Astrocyte (in vitro differentiated cells and primary cell): ENCODE data around the gene CTSE. TPM values are rescaled to one million over a fixed set of nuclear protein-coding genes. Genes with fewer than 3 reads are reported as not detected.

ENCODE experiments used
- DNase-seq: peaks from one replicate; pipeline ENCODE4 v3.0.0-alpha.2; 2010; ENCODE audit warnings: low read depth
- FAIRE-seq: peaks from 2 replicates; lab custom pipeline; 2011; peaks lifted over from hg19 to GRCh38; lab: Jason Lieb, UNC
- H2AFZ ChIP-seq: 2 replicates; pipeline ENCODE4 v1.6.0; 2012; ENCODE audit warnings: low read depth, low read length, inconsistent platforms
- H3K27ac ChIP-seq: 2 replicates; pipeline ENCODE4 v1.5.1; 2011; ENCODE audit warnings: low read depth, low read length, inconsistent platforms
- H3K27me3 ChIP-seq: 2 replicates; pipeline ENCODE4 v1.6.0; 2011; ENCODE audit warnings: low read length, inconsistent platforms; ENCODE audit not compliant: insufficient read depth
- H3K36me3 ChIP-seq: 2 replicates; pipeline ENCODE4 v1.5.1; 2011; ENCODE audit warnings: low read length, inconsistent platforms; ENCODE audit not compliant: insufficient read depth
- H3K4me1 ChIP-seq: 2 replicates; pipeline ENCODE4 v1.5.1; 2011; ENCODE audit warnings: low read length, inconsistent platforms; ENCODE audit not compliant: insufficient read depth
- H3K4me2 ChIP-seq: 2 replicates; pipeline ENCODE4 v1.6.0; 2012; ENCODE audit warnings: low read length, inconsistent platforms
- H3K4me3 ChIP-seq: 2 replicates; pipeline ENCODE4 v1.5.1; 2011; ENCODE audit warnings: low read depth, mild to moderate bottlenecking, low read length, inconsistent platforms; ENCODE audit not compliant: insufficient read depth
- H3K79me2 ChIP-seq: 2 replicates; pipeline ENCODE4 v1.6.0; 2012; ENCODE audit warnings: mild to moderate bottlenecking, low read length, inconsistent platforms; ENCODE audit not compliant: insufficient read depth
- H3K9ac ChIP-seq: 2 replicates; pipeline ENCODE4 v1.6.0; 2012; ENCODE audit warnings: mild to moderate bottlenecking, low read length, inconsistent platforms
- H3K9me3 ChIP-seq: 2 replicates; pipeline ENCODE4 v1.5.1; 2012; ENCODE audit warnings: low read depth, mild to moderate bottlenecking, low read length, inconsistent platforms; ENCODE audit not compliant: insufficient read depth
- H4K20me1 ChIP-seq: 2 replicates; pipeline ENCODE4 v1.6.0; 2012; ENCODE audit warnings: low read length, inconsistent platforms; ENCODE audit not compliant: insufficient read depth
- H3K27ac Mint-ChIP-seq: one replicate; pipeline ENCODE4 v1.8.0; 2021; ENCODE audit warnings: mild to moderate bottlenecking, mixed read lengths; ENCODE audit not compliant: unreplicated experiment
- H3K27me3 Mint-ChIP-seq: one replicate; pipeline ENCODE4 v1.8.0; 2021; ENCODE audit warnings: low read depth, mixed read lengths; ENCODE audit not compliant: unreplicated experiment
- H3K36me3 Mint-ChIP-seq: one replicate; pipeline ENCODE4 v1.8.0; 2021; ENCODE audit warnings: low read depth, mixed read lengths; ENCODE audit not compliant: unreplicated experiment
- H3K4me1 Mint-ChIP-seq: one replicate; pipeline ENCODE4 v1.8.0; 2021; ENCODE audit warnings: low read depth, mixed read lengths; ENCODE audit not compliant: unreplicated experiment
- H3K4me3 Mint-ChIP-seq: one replicate; pipeline ENCODE4 v1.8.0; 2021; ENCODE audit warnings: mild to moderate bottlenecking, moderate library complexity, mixed read lengths; ENCODE audit not compliant: unreplicated experiment
- H3K9me3 Mint-ChIP-seq: one replicate; pipeline ENCODE4 v1.8.0; 2021; ENCODE audit warnings: mild to moderate bottlenecking, mixed read lengths; ENCODE audit not compliant: unreplicated experiment
- EZH2 ChIP-seq: IDR thresholded peaks from 2 replicates; pipeline ENCODE4 v1.6.1; 2012; ENCODE audit warnings: mild to moderate bottlenecking, low read length, inconsistent platforms; ENCODE audit not compliant: insufficient read depth
- total RNA-seq: library from RNA; stranded (reverse); gene quantifications from 2 replicates; pipeline ENCODE4 v1.2.1, GENCODE V29; 2021
- TF ChIP-seq, protein P1 (sequence below): IDR thresholded peaks from 2 replicates; pipeline ENCODE4 v1.5.1; 2011; ENCODE audit warnings: low read depth, mild to moderate bottlenecking, inconsistent platforms, low read length, moderate library complexity; ENCODE audit not compliant: insufficient read depth

The CTSE gene
- total RNA-seq, 1 donor from 2014 or later, result not detected

DNA sequence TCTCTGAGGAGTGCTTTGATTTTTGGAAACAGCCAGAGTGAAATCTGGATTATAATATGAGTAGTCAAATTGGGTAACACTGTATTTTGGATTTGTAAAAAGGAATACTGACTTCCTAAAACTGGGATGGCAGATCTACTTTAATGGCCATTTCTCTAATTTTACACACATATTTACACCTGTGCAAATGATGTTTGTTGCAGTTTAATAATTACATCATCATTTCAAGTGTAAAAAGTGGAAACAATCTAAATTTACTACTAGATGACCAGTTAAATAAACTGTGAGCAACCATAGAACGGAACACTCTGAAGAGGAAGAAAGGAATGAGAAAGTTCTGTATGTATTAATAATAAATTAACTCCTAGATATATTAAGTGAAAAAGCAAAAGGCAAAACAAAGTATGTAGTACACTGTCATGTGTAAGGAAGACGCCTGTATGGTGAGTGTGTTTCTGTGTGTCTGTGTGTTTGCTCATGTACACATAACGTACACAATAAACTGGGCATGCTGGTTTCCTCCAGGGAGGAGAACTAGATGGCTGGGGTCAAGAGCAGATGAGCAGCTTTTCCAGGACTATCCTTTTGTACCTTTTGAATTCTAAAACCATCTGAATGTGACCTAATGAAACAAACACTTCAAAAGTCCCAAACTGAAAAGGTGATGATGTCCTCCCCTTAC lies 26.4 kb upstream of the CTSE start:
- H3K27me3 Mint-ChIP-seq, result peaks cover 9% of the 10 kb centered on the region
- H3K36me3 ChIP-seq, result no peaks in the 10 kb centered on the region
- no peak overlapping the region for H3K4me3 ChIP-seq
- no peaks in the 10 kb centered on the region for H3K4me1 ChIP-seq
- H2AFZ ChIP-seq, result no peak overlapping the region
- H3K9me3 Mint-ChIP-seq, result peaks cover 3% of the 10 kb centered on the region
- no peaks in the 10 kb centered on the region for H3K79me2 ChIP-seq
- TF ChIP-seq, protein P1, sequence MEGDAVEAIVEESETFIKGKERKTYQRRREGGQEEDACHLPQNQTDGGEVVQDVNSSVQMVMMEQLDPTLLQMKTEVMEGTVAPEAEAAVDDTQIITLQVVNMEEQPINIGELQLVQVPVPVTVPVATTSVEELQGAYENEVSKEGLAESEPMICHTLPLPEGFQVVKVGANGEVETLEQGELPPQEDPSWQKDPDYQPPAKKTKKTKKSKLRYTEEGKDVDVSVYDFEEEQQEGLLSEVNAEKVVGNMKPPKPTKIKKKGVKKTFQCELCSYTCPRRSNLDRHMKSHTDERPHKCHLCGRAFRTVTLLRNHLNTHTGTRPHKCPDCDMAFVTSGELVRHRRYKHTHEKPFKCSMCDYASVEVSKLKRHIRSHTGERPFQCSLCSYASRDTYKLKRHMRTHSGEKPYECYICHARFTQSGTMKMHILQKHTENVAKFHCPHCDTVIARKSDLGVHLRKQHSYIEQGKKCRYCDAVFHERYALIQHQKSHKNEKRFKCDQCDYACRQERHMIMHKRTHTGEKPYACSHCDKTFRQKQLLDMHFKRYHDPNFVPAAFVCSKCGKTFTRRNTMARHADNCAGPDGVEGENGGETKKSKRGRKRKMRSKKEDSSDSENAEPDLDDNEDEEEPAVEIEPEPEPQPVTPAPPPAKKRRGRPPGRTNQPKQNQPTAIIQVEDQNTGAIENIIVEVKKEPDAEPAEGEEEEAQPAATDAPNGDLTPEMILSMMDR, result no peak
- no peak for TF ChIP-seq EZH2
- FAIRE-seq (no peak), DNase-seq (no peak)
- no peak overlapping the region for H3K9ac ChIP-seq
- no peaks in the 10 kb centered on the region for H3K9me3 ChIP-seq
- H3K4me2 ChIP-seq, result no peak overlapping the region
- H3K36me3 Mint-ChIP-seq, result peaks cover 3% of the 10 kb centered on the region
- no peak overlapping the region for H3K27ac Mint-ChIP-seq
- peaks cover 8% of the 10 kb centered on the region for H3K4me1 Mint-ChIP-seq
- no peak overlapping the region for H3K4me3 Mint-ChIP-seq
- H4K20me1 ChIP-seq, result no peaks in the 10 kb centered on the region
- peaks cover 3% of the 10 kb centered on the region for H3K27me3 ChIP-seq
- H3K27ac ChIP-seq, result no peak overlapping the region

DNA sequence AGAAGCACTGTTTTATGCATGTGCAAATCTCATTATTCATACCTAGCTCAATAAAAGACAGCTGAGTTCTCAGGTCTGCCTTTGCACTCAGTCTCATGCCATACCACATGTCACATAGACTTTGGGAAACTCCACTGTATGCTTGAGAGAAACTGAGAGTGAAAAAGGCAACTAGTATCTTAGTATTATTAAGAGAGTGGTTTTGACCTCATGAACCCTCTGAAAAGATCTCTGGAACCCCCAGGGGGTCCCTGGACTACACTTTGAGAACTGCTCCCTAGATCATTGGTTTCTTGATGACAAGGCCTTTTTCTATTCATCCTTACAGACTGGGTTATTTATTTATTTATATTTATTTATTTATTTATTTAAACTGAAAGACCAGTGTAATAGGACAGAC lies 25.6 kb upstream of the CTSE start:
- Histone ChIP-seq H3K79me2 (no peaks in the 10 kb centered on the region), H4K20me1 (no peaks in the 10 kb centered on the region), H3K4me2 (no peak overlapping the region), H3K9ac (no peak overlapping the region), H3K36me3 (no peaks in the 10 kb centered on the region), H3K4me3 (no peak overlapping the region), H3K4me1 (no peaks in the 10 kb centered on the region), H3K9me3 (no peaks in the 10 kb centered on the region), H2AFZ (no peak overlapping the region), H3K27me3 (peaks cover 3% of the 10 kb centered on the region), H3K27ac (no peak overlapping the region)
- Mint-ChIP-seq H3K9me3 (peaks cover 3% of the 10 kb centered on the region), H3K36me3 (peaks cover 3% of the 10 kb centered on the region), H3K4me3 (no peak overlapping the region), H3K27me3 (peaks cover 9% of the 10 kb centered on the region), H3K27ac (no peak overlapping the region), H3K4me1 (peaks cover 8% of the 10 kb centered on the region)
- no peak for TF ChIP-seq EZH2
- TF ChIP-seq, protein P1, result no peak
- DNase-seq (no peak), FAIRE-seq (no peak)

DNA sequence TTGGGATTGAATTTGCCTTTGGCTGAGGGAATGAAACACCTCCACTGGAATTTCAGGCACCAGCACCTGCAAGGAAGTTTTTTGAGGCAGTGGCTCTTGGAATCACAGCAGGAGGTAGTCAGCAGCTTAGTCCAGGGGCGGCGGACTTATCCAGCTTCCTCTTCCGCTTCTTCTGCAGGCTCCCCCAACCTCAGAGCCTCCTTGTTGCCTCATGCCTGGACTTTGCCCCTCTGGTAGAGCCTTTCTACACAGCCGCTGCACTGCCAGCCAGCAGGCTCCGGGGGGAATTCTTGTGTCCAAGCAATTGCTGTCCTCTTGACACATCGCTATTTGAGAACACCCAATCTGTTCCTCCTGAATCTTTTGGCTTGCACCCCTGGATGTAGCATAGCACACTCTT lies 24.9 kb upstream of the CTSE start:
- no peaks in the 10 kb centered on the region for H3K4me1 ChIP-seq
- DNase-seq, result no peak
- peaks cover 8% of the 10 kb centered on the region for H3K4me1 Mint-ChIP-seq
- no peak overlapping the region for H3K27ac Mint-ChIP-seq
- no peak overlapping the region for H2AFZ ChIP-seq
- H3K9me3 Mint-ChIP-seq, result peaks cover 3% of the 10 kb centered on the region
- peaks cover 9% of the 10 kb centered on the region for H3K27me3 Mint-ChIP-seq
- no peak overlapping the region for H3K9ac ChIP-seq
- no peaks in the 10 kb centered on the region for H3K36me3 ChIP-seq
- no peaks in the 10 kb centered on the region for H3K9me3 ChIP-seq
- H3K27ac ChIP-seq, result no peak overlapping the region
- H3K36me3 Mint-ChIP-seq, result peaks cover 3% of the 10 kb centered on the region
- H3K4me3 ChIP-seq, result no peak overlapping the region
- no peak for TF ChIP-seq EZH2
- TF ChIP-seq, protein P1, result no peak
- H3K4me3 Mint-ChIP-seq, result no peak overlapping the region
- no peak overlapping the region for H3K4me2 ChIP-seq
- no peaks in the 10 kb centered on the region for H4K20me1 ChIP-seq
- no peaks in the 10 kb centered on the region for H3K79me2 ChIP-seq
- peaks cover 3% of the 10 kb centered on the region for H3K27me3 ChIP-seq
- FAIRE-seq, result no peak
